Fibroblast of villous mesenchyme (primary cell): ENCODE data around the gene MYLK3. TPM values are rescaled to one million over a fixed set of nuclear protein-coding genes. Genes with fewer than 3 reads are reported as not detected.

ENCODE experiments used
- DNase-seq: peaks from one replicate; pipeline ENCODE4 v3.0.0-alpha.2; 2010; ENCODE audit warnings: low read depth
- H3K4me3 ChIP-seq: 2 replicates; pipeline ENCODE4 v1.5.1; 2011; ENCODE audit warnings: low read depth, mild to moderate bottlenecking, low read length
- total RNA-seq: library from RNA; depleted of rRNA; stranded (reverse); fragments of >200 nt; gene quantifications from 2 replicates; pipeline ENCODE4 v1.2.3, GENCODE V29; 2012
- TF ChIP-seq, protein P1 (sequence below): IDR thresholded peaks from 2 replicates; pipeline ENCODE4 v1.5.1; 2012; ENCODE audit warnings: low read depth, mild to moderate bottlenecking, low read length; ENCODE audit not compliant: insufficient read depth

MYLK3 gene
- total RNA-seq, 1 donor = under 0.01 TPM

DNA sequence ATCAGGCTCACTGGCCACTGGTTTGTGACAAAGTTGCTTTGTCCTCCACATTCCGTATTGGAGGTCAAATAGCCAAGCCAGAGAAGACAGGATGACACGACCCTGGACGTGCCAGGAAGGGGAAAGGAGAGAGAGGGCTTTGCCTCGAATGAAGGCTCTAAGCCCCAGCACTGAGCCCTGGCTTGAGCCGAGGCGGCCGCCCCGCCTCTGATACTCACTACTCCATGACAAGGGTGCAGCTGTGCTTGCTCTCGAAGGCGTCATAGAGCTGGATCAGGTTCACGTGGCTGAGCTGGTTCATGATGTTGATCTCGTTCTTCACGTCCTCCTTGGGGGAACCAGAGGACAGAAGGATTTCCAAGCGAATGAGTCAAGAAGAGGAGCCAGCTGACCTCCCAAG is 19.3 kb downstream of the MYLK3 start:
- H3K4me3 ChIP-seq = no peak overlapping the region
- no peak for DNase-seq
- TF ChIP-seq, protein P1, sequence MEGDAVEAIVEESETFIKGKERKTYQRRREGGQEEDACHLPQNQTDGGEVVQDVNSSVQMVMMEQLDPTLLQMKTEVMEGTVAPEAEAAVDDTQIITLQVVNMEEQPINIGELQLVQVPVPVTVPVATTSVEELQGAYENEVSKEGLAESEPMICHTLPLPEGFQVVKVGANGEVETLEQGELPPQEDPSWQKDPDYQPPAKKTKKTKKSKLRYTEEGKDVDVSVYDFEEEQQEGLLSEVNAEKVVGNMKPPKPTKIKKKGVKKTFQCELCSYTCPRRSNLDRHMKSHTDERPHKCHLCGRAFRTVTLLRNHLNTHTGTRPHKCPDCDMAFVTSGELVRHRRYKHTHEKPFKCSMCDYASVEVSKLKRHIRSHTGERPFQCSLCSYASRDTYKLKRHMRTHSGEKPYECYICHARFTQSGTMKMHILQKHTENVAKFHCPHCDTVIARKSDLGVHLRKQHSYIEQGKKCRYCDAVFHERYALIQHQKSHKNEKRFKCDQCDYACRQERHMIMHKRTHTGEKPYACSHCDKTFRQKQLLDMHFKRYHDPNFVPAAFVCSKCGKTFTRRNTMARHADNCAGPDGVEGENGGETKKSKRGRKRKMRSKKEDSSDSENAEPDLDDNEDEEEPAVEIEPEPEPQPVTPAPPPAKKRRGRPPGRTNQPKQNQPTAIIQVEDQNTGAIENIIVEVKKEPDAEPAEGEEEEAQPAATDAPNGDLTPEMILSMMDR = no peak

DNA sequence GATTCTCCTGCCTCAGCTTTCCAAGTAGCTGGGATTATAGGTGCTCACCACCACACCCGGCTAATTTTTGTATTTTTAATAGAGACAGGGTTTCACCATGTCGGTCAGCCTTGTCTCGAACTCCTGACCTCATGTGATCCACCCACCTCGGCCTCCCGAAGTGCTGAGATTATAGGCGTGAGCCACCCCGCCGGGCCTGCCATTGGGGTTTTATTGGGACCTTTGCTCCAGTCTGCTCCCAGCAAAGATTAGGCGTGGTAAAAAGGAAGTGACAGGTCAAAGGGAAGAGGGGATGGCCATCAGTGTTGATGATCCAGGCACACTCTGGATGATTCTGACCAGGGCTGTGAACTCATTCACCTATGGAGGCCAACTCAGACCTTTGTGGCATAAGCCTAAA is 20.5 kb downstream of the MYLK3 start:
- DNase-seq = no peak
- H3K4me3 ChIP-seq = no peak overlapping the region
- TF ChIP-seq, protein P1 = no peak

DNA sequence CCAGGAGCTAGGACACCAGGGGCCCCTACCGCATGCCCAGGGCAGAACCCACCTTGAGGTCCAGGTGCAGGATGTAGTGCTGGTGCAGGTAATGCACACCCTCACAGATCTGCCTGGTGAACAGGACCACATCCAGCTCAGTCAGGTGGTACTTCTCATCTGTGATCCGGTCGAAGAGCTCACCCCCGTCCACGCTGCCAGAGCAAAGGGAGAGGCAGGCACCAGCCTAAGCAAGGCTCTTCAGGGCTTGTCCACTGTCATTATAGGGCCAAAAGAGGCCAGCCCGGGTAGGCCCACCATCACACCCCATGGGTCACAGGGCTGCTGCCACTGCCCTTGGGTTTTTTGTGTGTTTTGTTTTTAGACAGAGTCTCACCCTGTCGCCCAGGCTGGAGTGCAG is 21.0 kb downstream of the MYLK3 start:
- TF ChIP-seq, protein P1 = no peak
- no peak overlapping the region for H3K4me3 ChIP-seq
- no peak for DNase-seq

DNA sequence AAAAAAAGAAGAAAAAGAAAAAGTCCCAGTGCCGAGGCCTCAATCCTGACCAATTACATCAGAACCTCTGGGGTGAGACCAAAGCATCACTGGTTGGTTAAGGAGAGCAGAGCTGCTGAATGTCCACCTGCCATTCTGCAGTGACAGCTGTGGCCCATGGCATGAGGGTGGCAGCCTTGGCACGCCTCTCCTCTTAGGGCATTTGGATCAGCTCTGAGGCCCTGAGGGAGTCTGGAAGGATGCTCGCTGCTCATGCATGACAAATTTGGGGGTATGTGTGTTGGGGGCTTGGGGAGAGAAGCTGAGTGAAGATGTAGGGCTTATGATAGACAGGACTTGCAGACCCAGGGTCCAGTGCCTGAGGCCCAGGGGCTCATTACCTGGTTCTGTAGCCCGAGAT is 26.3 kb downstream of the MYLK3 start:
- no peak for DNase-seq
- H3K4me3 ChIP-seq = no peak overlapping the region
- TF ChIP-seq, protein P1 = no peak

DNA sequence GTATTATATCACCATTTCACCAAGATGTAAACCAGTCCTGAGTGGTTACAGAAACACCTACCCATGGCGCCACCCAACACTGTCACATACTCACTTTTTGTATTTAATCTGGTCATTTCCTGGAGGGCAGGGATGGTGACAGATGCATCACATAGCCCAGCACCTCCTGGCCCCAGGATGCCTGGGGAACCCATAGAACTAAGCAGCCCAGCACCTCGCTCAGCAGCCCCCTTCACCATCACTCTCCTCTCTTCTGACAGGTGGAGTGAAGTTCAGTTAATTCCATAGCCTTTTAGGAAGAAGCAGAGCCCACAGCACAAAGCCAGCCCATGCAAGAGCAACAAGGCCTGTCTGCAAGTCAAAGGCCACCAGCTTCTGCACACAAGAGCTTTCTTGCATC is 27.5 kb downstream of the MYLK3 start:
- TF ChIP-seq, protein P1 = no peak
- no peak overlapping the region for H3K4me3 ChIP-seq
- no peak for DNase-seq

DNA sequence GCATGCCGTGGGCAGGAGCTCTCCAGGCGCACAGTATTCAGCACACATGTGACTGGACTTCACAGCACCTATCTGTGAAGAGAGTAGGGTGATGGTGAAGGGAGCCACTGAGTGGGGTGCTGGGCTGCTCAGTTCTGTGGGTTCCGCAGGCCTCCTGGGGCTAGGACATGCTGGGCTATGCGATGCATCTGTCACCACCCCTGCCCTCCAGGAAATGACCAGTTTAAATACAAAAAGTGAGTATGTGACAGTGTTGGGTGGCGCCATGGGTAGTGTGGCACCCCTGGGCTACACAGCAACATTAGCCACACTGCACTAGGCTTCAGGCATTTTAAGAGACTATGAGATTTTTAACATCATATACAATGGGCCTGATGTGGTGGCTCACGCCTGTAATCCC is 28.6 kb downstream of the MYLK3 start:
- TF ChIP-seq, protein P1 = no peak
- H3K4me3 ChIP-seq = no peak overlapping the region
- DNase-seq = no peak

DNA sequence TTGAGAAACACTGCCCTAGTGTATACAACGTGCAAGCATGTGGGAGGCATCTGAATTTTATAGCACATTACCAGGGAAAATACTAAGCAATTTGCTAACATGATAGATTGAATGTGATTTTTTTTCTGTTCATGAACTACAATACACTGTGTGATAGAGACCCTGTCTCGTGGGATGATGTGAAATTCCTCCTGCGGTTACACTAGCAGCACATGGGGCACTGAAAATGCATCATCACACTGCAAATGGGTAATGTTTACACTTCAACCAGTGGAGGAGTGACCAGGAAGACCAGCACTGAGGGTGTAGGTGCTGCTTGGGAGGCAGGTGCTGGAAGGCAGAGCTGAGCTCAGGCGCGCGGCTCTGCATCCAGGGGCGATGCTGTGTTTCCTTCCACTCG is 29.9 kb downstream of the MYLK3 start:
- TF ChIP-seq, protein P1 = no peak
- no peak for DNase-seq
- no peak overlapping the region for H3K4me3 ChIP-seq
